Measurements from ENCODE around the gene PCSK2. TPM values are rescaled to one million over a fixed set of nuclear protein-coding genes. Genes with fewer than 3 reads are reported as not detected.

PCSK2 gene
- total and polyA plus RNA-seq, 2 of the 8 experiments (the other 6 are each of a cell fraction or from before 2014, with no cell fraction given), result 1.9 to 4.2 TPM

DNA sequence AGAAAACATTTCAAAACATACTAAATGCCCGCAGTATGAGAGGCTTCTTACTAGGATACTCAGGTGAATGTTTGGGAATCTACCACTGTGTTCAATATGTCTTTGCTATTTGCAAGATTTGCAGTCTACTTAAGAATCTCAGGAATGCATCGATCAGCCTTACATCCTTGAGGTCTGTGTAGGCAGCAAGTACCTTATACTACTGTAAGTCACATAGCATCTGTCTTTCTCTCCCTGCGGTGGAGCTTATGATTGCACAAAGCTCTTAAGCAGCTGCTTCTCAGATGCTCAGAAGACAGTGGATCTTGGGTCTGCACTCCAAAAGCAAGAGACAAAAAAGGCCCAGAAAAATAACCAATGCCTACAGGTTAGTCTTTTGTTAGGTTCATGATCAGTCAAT is 21.4 kb downstream of the PCSK2 start (continued):
- no peak for TF ChIP-seq TAF7 (optimal IDR thresholded peaks at IDR 0.05; ENCODE audit: borderline replicate concordance, low read depth, low read length)

All from H1 (cell line).